Gastrocnemius medialis (tissue), 4 donors: ENCODE results near the gene HAPSTR1. TPM values are rescaled to one million over a fixed set of nuclear protein-coding genes. Genes with fewer than 3 reads are reported as not detected.

Experiments used
- ATAC-seq, 2 donors: fragments of 150-250 bp; one replicate each; pipeline ENCODE4 v1.9.1; 2016
- DNase-seq, 2 donors: peaks; one replicate each; pipeline ENCODE4 v3.0.0-alpha.2; 2019
- H3K27ac ChIP-seq, 4 donors: fragments of 200-600 bp; sonication (generic); 1 replicate in 1 of 4; 2 replicates in 3 of 4; pipeline ENCODE4 v1.5.1; 2016 to 2018; ENCODE audit warnings: mild to moderate bottlenecking in 2 of 4, moderate library complexity in 1 of 4
- H3K27me3 ChIP-seq, 3 donors: fragments of 200-600 bp; sonication (generic) in 2 of 3; 1 replicate in 1 of 3; 2 replicates in 2 of 3; pipeline versions ENCODE4 v1.5.1 to v1.6.0; 2016 to 2019; ENCODE audit warnings: mild to moderate bottlenecking in 1 of 3, moderate library complexity in 1 of 3
- H3K36me3 ChIP-seq, 2 donors: fragments of 200-600 bp; sonication (generic) in 1 of 2; one replicate each; pipeline ENCODE4 v1.5.1; 2017 to 2018
- H3K4me1 ChIP-seq, 2 donors: fragments of 200-600 bp; sonication (generic) in 1 of 2; one replicate each; pipeline ENCODE4 v1.5.1; 2016 to 2017; ENCODE audit warnings: mild to moderate bottlenecking in 2 of 2
- H3K4me3 ChIP-seq, 4 donors: fragments of 200-600 bp; sonication (generic) in 3 of 4; 1 replicate in 1 of 4; 2 replicates in 3 of 4; pipeline ENCODE4 v1.5.1; 2016 to 2019; ENCODE audit warnings: mild to moderate bottlenecking in 2 of 4
- H3K9me3 ChIP-seq, 3 donors: fragments of 200-600 bp; sonication (generic) in 2 of 3; 1 replicate in 1 of 3; 2 replicates in 2 of 3; pipeline ENCODE4 v1.5.1; 2016 to 2019
- CTCF ChIP-seq, 5 experiments: fragments of 450-650 bp in 3 of 5; fragments of 200-600 bp in 2 of 5; sonication (generic) in 2 of 5; IDR thresholded peaks in 4 of 5; conservative IDR thresholded peaks in 1 of 5; 1 replicate in 4 of 5; 2 replicates in 1 of 5; pipeline ENCODE4 v1.5.1; 2016 to 2019; ENCODE audit warnings: antibody characterized with exemption in 5 of 5, mild to moderate bottlenecking in 3 of 5, moderate library complexity in 3 of 5
- POLR2A ChIP-seq, 2 donors: fragments of 450-650 bp; IDR thresholded peaks; one replicate each; pipeline ENCODE4 v1.6.1; 2017; ENCODE audit warnings: antibody characterized with exemption in 2 of 2, mild to moderate bottlenecking in 2 of 2, moderate library complexity in 2 of 2
- in situ Hi-C, 4 donors: fragments of 200-750 bp; cut with MboI; loops; one replicate each; pipeline versions ENCODE4 v1.15.0 to v1.8.0; 2017; ENCODE audit warnings: low sequenced_read_pairs in 4 of 4
- intact Hi-C: fragments of 100-400 bp; cut with DNase I; formaldehyde crosslinking; loops from one replicate; pipeline ENCODE4 v1.15.1; 2023; ENCODE audit warnings: low total_unique reads
- total RNA-seq, 4 donors: library from RNA; depleted of rRNA; stranded (reverse); fragments of >200 nt; gene quantifications; one replicate each; pipeline versions ENCODE4 v1.1.0 to v1.2.3, GENCODE V29; 2016

HAPSTR1 gene
- total RNA-seq, 4 donors from 2014 or later: 55.0 to 65.0 (median 60.9) TPM

- Histone ChIP-seq H3K4me1 (peaks cover 12 to 14% of the 10 kb centered on the region in 2 donors), H3K9me3 (no peaks in the 10 kb centered on the region), H3K36me3 (no peaks in the 10 kb centered on the region), H3K4me3 (no peak overlapping the region), H3K27ac (peak overlapping the region; percentile 83 to 93 (median 86)), H3K27me3 (no peaks in the 10 kb centered on the region)
- intact Hi-C loops: loop anchor here (2.0 to 10.0 kb wide), 5 partner anchors 44 to 808 kb away; partner anchors contain the start of genes HAPSTR1 and USP7
- DNase-seq (no peak), ATAC-seq (no peak)
- in situ Hi-C loops: no loop called here
- TF ChIP-seq CTCF (IDR thresholded peaks at IDR 0.05 in 4 of 5, conservative IDR thresholded peaks at IDR 0.05 in 1 of 5): no peak
- no peak for TF ChIP-seq POLR2A (IDR thresholded peaks at IDR 0.05)
Observed at GRCh38 chr16:9046667-9047055, 44.8 kb upstream of the HAPSTR1 start.

- Histone ChIP-seq H3K27ac (peak overlapping the region; percentile 83 to 93 (median 86)), H3K27me3 (no peaks in the 10 kb centered on the region), H3K4me1 (peaks cover 12 to 16% of the 10 kb centered on the region in 2 donors), H3K36me3 (no peaks in the 10 kb centered on the region), H3K9me3 (no peaks in the 10 kb centered on the region), H3K4me3 (no peak overlapping the region)
- intact Hi-C loops: loop anchor here (2.0 to 10.0 kb wide), 5 partner anchors 43 to 807 kb away; partner anchors contain the start of genes HAPSTR1 and USP7
- in situ Hi-C loops: no loop called here
- no peak for TF ChIP-seq CTCF (IDR thresholded peaks at IDR 0.05 in 4 of 5, conservative IDR thresholded peaks at IDR 0.05 in 1 of 5)
- TF ChIP-seq POLR2A (IDR thresholded peaks at IDR 0.05): no peak
- DNase-seq: peak; percentile 84 to 96
- ATAC-seq: peak; percentile 98 to 99
Observed at GRCh38 chr16:9047689-9048301, 43.6 kb upstream of the HAPSTR1 start.

- TF ChIP-seq CTCF (IDR thresholded peaks at IDR 0.05 in 4 of 5, conservative IDR thresholded peaks at IDR 0.05 in 1 of 5) (no peak), POLR2A (IDR thresholded peaks at IDR 0.05) (no peak)
- peaks cover 14 to 22% of the 10 kb centered on the region in 2 donors for H3K4me1 ChIP-seq
- intact Hi-C loops: loop anchor here (5.0 to 10.0 kb wide), 4 partner anchors 79 to 806 kb away; partner anchors contain the start of gene USP7
- DNase-seq (no peak), ATAC-seq (peak; percentile 5 to 10)
- in situ Hi-C loops: no loop called here
- no peaks in the 10 kb centered on the region for H3K36me3 ChIP-seq
- H3K4me3 ChIP-seq: no peak overlapping the region
- no peaks in the 10 kb centered on the region for H3K27me3 ChIP-seq
- peak overlapping the region; percentile 83 to 93 (median 86) for H3K27ac ChIP-seq
- no peaks in the 10 kb centered on the region for H3K9me3 ChIP-seq
Observed at GRCh38 chr16:9048302-9048700, 43.1 kb upstream of the HAPSTR1 start.

- no peak for ATAC-seq
- intact Hi-C loops: loop anchor here (5.0 to 10.0 kb wide), 4 partner anchors 78 to 806 kb away; partner anchors contain the start of gene USP7
- TF ChIP-seq CTCF (IDR thresholded peaks at IDR 0.05 in 4 of 5, conservative IDR thresholded peaks at IDR 0.05 in 1 of 5) (no peak), POLR2A (IDR thresholded peaks at IDR 0.05) (no peak)
- Histone ChIP-seq H3K4me3 (no peak overlapping the region), H3K4me1 (peaks cover 18 to 31% of the 10 kb centered on the region in 2 donors), H3K27me3 (no peaks in the 10 kb centered on the region), H3K36me3 (no peaks in the 10 kb centered on the region), H3K27ac (no peak overlapping the region), H3K9me3 (no peaks in the 10 kb centered on the region)
- in situ Hi-C loops: no loop called here
- DNase-seq: no peak
Observed at GRCh38 chr16:9049241-9049640, 42.2 kb upstream of the HAPSTR1 start.
